BLaER1 treated with 17β-estradiol and CSF1 and Interleukin-3, amounts not matched to agents 10 nM and 100 nM (cell line): ENCODE results near the gene CSNK1A1.

Experiments used
- H3K27ac ChIP-seq, 11 experiments: shearing (Covaris generic); formaldehyde crosslinking; 2 replicates each; pipeline ENCODE4 v1.8.1; 2022
- H3K27me3 ChIP-seq, 11 experiments: shearing (Covaris generic); formaldehyde crosslinking; 2 replicates each; pipeline ENCODE4 v1.8.1; 2022
- H3K36me3 ChIP-seq, 11 experiments: shearing (Covaris generic); formaldehyde crosslinking; 2 replicates each; pipeline ENCODE4 v1.8.1; 2022
- H3K4me1 ChIP-seq, 10 experiments: shearing (Covaris generic); formaldehyde crosslinking; 2 replicates each; pipeline ENCODE4 v1.8.1; 2022
- H3K4me2 ChIP-seq, 11 experiments: shearing (Covaris generic); formaldehyde crosslinking; 2 replicates each; pipeline ENCODE4 v1.8.1; 2022
- H3K4me3 ChIP-seq, 10 experiments: shearing (Covaris generic); formaldehyde crosslinking; 2 replicates each; pipeline ENCODE4 v1.8.1; 2022
- H3K9ac ChIP-seq, 11 experiments: shearing (Covaris generic); formaldehyde crosslinking; 2 replicates each; pipeline ENCODE4 v1.8.1; 2022
- H3K9me3 ChIP-seq, 11 experiments: shearing (Covaris generic); formaldehyde crosslinking; replicated peaks in 1 of 11; 2 replicates each; pipeline ENCODE4 v1.8.1; 2022
- H4K20me1 ChIP-seq, 11 experiments: shearing (Covaris generic); formaldehyde crosslinking; 2 replicates each; pipeline ENCODE4 v1.8.1; 2022
- Cebpa-rat ChIP-seq, 11 experiments: shearing (Covaris generic); IDR thresholded peaks; 2 replicates each; pipeline ENCODE4 v1.8.1; 2022

CSNK1A1 gene

DNA sequence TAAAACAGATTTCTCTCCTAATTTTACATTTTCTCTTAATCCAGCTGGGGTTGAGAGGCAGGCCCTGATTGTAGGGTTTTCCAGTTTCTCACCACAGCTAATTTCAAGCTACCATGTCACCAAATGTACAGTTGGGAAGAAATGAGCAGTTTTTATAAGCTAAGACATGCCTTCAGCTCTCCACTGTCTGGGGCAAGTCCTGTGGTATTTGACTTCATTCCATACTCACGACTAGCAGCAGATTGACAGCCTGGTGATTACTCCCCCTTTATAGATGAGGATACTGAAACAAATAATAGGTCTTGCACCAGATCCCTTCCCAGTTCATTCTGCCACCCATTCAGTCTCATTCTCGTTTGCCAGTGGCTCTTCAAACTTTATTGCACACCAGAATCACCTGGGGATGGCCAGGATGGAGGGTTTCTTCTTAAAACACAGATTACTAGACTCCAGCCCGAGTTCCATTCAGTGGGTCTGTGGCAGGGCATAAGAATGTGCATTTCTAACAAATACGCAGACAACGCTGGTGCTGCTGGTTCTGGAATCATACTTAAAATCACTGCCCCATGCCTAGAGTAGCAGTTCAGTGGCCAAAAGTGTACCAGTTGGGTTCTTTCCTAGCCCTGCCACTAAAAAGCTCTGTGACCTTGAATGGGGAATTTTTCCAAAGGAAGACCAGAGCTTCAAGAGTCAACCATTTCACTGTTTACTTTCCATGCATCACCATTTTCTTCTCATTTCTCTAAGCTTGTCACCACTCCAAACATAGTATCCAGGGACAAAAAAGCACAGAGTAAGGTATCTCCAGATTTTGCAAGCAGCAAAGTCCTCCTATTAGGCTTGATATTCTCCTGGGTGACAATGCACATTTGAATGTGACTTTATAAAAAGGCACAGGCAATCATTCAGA lies 64.3 kb downstream of the CSNK1A1 start:
- H3K4me1 ChIP-seq, result peaks cover 0 to 20% (median 0%) of the 10 kb centered on the region in 10 experiments; a peak in 3 of 20 replicates
- 0 out of 22 replicates have a peak, but pooled peaks cover 0 to under 1% (median 0%) of the 10 kb centered on the region in 11 experiments for H3K36me3 ChIP-seq
- H3K27ac ChIP-seq, result 0 out of 22 replicates have a peak overlapping the region, but pooled peaks of 1 of the 11 experiments have one; percentile 10
- no peak overlapping the region for H3K9ac ChIP-seq
- no peak overlapping the region for H3K4me2 ChIP-seq
- H3K9me3 ChIP-seq, result no peaks in the 10 kb centered on the region
- peaks cover 0 to 6% (median 0%) of the 10 kb centered on the region in 11 experiments; a peak in 3 of 22 replicates for H4K20me1 ChIP-seq
- TF ChIP-seq Cebpa-rat (IDR thresholded peaks at IDR 0.05), result no peak
- no peak overlapping the region for H3K4me3 ChIP-seq
- H3K27me3 ChIP-seq, result no peaks in the 10 kb centered on the region

DNA sequence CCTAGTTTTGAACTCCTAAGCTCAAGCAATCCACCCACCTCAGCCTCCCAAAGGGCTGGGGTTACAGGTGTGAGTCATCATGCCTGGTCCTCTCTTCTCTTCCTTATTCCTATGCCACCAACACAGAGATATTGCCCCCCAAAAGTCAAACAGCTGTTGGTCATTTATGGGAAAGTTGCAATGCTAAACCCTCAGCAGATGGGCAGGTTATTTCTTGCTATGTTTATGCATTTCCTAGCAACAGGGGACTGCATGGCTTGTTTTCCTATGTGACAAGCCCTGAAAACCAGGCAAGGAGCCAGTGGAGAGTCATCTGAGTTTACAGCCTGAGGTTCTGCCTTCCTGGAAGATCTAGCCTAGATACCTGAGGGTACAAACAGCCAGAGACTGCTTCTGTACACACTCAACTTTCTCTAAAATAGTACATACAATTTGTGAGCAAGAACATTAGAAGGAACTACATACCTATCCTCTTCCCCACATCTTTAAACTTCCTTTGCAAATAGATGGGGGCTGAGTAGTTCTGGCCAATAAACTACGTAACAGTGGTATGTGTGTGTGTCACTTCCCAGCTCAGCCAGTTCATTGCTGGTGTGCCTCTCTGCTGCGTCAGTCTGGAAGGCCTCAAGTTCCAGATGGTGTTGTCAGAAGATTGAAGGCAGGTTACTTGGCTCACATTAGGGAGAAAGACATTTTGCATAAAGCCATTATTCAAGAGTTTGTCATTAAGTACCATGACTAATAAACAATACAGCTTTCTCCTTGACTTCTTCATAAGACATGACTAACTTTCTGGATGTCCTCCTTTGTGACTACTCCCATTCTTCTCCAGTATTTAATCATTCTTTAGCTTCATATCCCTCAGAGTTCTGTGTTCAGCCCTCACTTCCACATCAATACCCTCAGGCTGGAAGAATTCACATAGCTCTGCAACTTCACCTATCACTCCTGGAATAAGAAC lies 65.3 kb downstream of the CSNK1A1 start:
- Histone ChIP-seq H3K4me1 (peaks cover 0 to 20% (median 0%) of the 10 kb centered on the region in 10 experiments; a peak in 3 of 20 replicates), H3K4me2 (no peak overlapping the region), H3K4me3 (no peak overlapping the region)

GRCh38 chr5:149481485-149481884 lies 69.8 kb downstream of the CSNK1A1 start:
- H3K4me1 ChIP-seq, result peaks cover 0 to 11% (median 2%) of the 10 kb centered on the region in 10 experiments; a peak in 4 of 20 replicates
- no peak overlapping the region for H3K27ac ChIP-seq
- no peak for TF ChIP-seq Cebpa-rat (IDR thresholded peaks at IDR 0.05)
- no peak overlapping the region for H3K9ac ChIP-seq
- H3K4me2 ChIP-seq, result no peak overlapping the region
- no peaks in the 10 kb centered on the region for H3K9me3 ChIP-seq
- no peak overlapping the region for H3K4me3 ChIP-seq
- 0 out of 22 replicates have a peak, but pooled peaks cover 0 to 3% (median 0%) of the 10 kb centered on the region in 11 experiments for H4K20me1 ChIP-seq
- no peaks in the 10 kb centered on the region for H3K27me3 ChIP-seq
- H3K36me3 ChIP-seq, result no peaks in the 10 kb centered on the region

More for the DNA sequence above, 65.3 kb downstream of the CSNK1A1 start:
- H3K27ac ChIP-seq, result peak overlapping the region in 2 of 11 experiments; percentile 10 to 23; a peak in 1 of 22 replicates
- no peaks in the 10 kb centered on the region for H3K36me3 ChIP-seq
- H4K20me1 ChIP-seq, result peaks cover 0 to 6% (median 0%) of the 10 kb centered on the region in 11 experiments; a peak in 3 of 22 replicates
- no peaks in the 10 kb centered on the region for H3K9me3 ChIP-seq
- no peaks in the 10 kb centered on the region for H3K27me3 ChIP-seq
- TF ChIP-seq Cebpa-rat (IDR thresholded peaks at IDR 0.05), result no peak
- no peak overlapping the region for H3K9ac ChIP-seq

DNA sequence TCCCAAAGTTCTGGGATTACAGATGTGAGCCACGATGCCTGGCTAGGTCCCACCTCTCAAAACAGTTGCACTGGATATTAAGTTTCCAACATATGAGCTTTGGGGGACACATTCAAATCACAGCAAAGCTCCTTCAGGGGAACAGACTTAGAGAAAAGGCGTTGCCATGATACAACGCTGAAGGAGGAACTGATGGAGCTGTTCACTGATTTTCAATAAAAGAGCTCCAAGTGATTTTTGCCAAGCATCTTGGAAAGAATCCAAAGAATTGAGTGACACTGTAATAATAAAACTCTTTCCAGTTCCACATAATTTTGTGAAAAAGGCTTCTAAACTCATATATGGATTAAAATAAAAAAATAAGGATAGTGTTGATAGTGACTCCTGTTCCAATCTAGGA lies 72.5 kb downstream of the CSNK1A1 start:
- Histone ChIP-seq H3K36me3 (no peaks in the 10 kb centered on the region), H3K4me1 (peaks cover 0 to 8% (median 0%) of the 10 kb centered on the region in 10 experiments; a peak in 3 of 20 replicates), H3K27ac (no peak overlapping the region), H3K4me3 (no peak overlapping the region), H3K9me3 (no peaks in the 10 kb centered on the region), H4K20me1 (no peaks in the 10 kb centered on the region), H3K27me3 (no peaks in the 10 kb centered on the region), H3K9ac (no peak overlapping the region), H3K4me2 (no peak overlapping the region)
- TF ChIP-seq Cebpa-rat (IDR thresholded peaks at IDR 0.05), result no peak

DNA sequence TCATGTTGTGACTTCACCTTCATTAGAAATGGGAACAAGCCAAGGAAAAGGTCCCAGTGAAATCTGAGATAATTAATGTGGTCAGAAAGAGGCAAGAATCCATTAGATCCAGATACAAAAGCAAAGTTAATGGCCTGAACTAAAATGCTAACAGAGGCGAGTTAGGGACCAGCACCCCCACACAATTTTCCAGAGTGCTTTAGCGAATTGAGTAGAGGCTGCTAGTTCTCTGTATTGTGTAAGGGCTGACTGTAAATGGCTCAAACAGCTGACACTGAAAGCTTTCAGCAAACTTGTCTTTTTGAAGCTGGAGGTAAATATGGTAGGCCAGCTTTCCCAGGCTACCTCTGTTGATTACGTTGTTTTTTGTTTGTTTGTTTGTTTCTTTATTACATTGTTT lies 75.5 kb downstream of the CSNK1A1 start:
- Histone ChIP-seq H3K9ac (no peak overlapping the region), H3K27ac (no peak overlapping the region), H3K9me3 (no peaks in the 10 kb centered on the region), H3K27me3 (no peaks in the 10 kb centered on the region), H3K36me3 (no peaks in the 10 kb centered on the region), H3K4me2 (no peak overlapping the region), H3K4me3 (no peak overlapping the region), H3K4me1 (peaks cover 0 to 8% (median 0%) of the 10 kb centered on the region in 10 experiments; a peak in 3 of 20 replicates), H4K20me1 (no peaks in the 10 kb centered on the region)
- TF ChIP-seq Cebpa-rat (IDR thresholded peaks at IDR 0.05), result no peak

DNA sequence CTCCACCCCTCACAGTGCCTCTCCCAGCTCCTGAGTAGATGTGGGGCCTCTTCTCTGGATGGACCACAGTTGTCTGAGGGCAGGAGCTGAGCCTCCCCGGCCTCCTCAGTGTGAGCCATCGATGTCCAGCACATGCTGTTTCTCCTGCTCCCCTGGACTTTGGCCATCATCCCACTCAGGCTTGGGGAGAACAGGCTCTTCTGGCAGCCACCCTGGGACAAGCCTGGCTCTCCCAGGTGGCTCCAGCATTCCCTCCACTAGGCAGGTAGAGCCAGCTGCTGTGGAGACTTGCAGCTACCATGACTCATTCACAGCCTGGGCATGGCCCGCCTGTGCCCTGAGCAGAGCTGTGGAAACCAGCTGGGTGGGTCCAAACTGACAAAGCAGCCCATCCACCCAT lies 77.0 kb downstream of the CSNK1A1 start:
- Histone ChIP-seq H3K4me2 (no peak overlapping the region), H3K9me3 (no peaks in the 10 kb centered on the region), H3K27me3 (no peaks in the 10 kb centered on the region), H3K9ac (no peak overlapping the region), H3K36me3 (no peaks in the 10 kb centered on the region), H4K20me1 (no peaks in the 10 kb centered on the region), H3K27ac (no peak overlapping the region), H3K4me3 (no peak overlapping the region), H3K4me1 (no peaks in the 10 kb centered on the region)
- no peak for TF ChIP-seq Cebpa-rat (IDR thresholded peaks at IDR 0.05)

DNA sequence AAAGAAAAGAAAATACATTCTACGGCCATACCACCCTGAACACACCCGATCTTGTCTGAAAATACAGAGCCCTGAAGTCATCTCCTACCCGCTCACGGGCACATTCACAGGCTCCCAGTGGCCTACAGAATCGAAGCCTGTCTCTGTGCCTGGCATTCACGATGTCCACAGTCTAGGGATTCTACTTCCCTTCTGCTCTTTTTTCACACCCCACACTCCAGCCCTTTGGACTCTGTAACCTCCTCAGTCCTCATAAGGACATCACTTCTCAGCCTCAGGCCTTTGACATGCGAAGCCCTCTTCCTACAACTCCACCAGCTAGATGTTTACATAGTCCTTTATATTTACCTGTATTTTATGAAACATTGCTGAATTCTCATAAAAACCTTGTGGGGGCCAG lies 77.8 kb downstream of the CSNK1A1 start:
- H3K4me2 ChIP-seq, result no peak overlapping the region
- no peaks in the 10 kb centered on the region for H3K4me1 ChIP-seq

GRCh38 chr5:149472399-149472798 lies 78.8 kb downstream of the CSNK1A1 start:
- Histone ChIP-seq H4K20me1 (no peaks in the 10 kb centered on the region), H3K4me2 (no peak overlapping the region), H3K9me3 (no peaks in the 10 kb centered on the region), H3K4me1 (0 out of 20 replicates have a peak, but pooled peaks cover 0 to 4% (median 0%) of the 10 kb centered on the region in 10 experiments), H3K4me3 (no peak overlapping the region), H3K27ac (no peak overlapping the region), H3K9ac (no peak overlapping the region; a peak in 1 of 22 replicates), H3K36me3 (no peaks in the 10 kb centered on the region), H3K27me3 (no peaks in the 10 kb centered on the region)
- no peak for TF ChIP-seq Cebpa-rat (IDR thresholded peaks at IDR 0.05)

More for the DNA sequence above, 77.8 kb downstream of the CSNK1A1 start:
- Histone ChIP-seq H3K27me3 (no peaks in the 10 kb centered on the region), H3K9ac (no peak overlapping the region), H3K9me3 (no peaks in the 10 kb centered on the region), H4K20me1 (no peaks in the 10 kb centered on the region), H3K27ac (no peak overlapping the region), H3K36me3 (no peaks in the 10 kb centered on the region), H3K4me3 (no peak overlapping the region)
- no peak for TF ChIP-seq Cebpa-rat (IDR thresholded peaks at IDR 0.05)
